HG03196 (cell line): Measurements from ENCODE around the gene MED27.
"Not testable (repeated sequence)": the region's sequence is repeated elsewhere in the genome, so short reads cannot be mapped to it uniquely, and the experiment has no call there.

Experiments
- ATAC-seq: cut with Tn5 transposase; IDR thresholded peaks from one replicate; pipeline ENCODE4 v1.9.1; 2021; ENCODE audit not compliant: unreplicated experiment

The MED27 gene

DNA sequence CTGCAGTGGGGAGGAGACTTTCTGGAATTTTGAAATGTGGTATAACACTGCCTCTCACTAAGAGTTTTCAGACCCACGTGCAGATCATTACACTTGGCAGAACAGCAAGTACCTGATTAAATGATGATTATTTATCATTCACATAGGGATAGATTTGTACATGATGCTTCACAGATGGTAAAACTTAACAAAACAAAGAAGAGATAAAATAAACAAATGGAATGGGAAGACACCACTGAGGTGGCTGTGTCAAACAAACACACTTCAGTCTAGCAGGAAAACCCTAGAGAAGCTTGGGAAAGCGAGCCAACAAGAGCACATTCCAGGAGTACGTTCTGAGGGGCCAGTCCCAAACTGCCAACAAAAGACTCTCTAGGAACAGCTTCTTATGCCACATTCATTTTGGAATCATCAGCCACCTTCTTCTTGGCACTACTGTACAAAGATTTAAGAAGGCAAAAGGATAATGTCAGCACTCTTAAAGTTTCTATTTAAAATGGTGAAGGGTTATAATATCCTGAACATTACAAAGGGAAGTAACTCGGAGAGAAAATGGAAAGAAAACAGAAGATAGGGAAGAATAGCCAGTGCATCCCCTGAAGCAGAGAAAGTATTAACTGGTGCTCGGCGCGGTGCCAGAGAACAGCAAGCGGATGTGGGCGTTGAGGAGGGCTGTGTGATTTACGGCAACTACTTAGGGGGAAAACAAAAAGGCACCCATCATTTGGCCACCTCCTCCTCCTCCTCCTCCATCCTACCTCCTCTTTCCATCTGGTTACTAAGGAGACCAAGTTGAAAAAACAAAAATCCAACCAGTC lies 1.6 kb downstream of the MED27 start:
- no peak for ATAC-seq

DNA sequence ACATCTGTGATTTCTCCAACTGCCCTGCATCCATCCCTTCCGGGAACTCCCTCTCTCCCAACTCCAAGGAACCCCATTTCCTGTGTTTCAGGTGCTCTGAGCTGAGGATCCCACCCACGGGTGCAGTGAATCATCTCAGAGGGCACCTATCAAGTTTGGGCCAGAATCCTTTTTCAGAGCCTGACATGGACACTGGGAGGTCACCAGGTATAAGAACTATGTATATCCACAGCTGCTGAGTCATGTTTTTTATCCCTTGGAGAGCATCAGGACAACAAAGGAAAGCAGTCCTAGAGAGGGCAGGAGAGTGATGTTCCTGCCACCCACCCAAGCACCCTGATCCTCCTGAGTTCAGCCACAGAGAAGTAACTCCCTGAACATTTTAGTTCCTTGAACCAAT lies 3.8 kb downstream of the MED27 start:
- no peak for ATAC-seq

DNA sequence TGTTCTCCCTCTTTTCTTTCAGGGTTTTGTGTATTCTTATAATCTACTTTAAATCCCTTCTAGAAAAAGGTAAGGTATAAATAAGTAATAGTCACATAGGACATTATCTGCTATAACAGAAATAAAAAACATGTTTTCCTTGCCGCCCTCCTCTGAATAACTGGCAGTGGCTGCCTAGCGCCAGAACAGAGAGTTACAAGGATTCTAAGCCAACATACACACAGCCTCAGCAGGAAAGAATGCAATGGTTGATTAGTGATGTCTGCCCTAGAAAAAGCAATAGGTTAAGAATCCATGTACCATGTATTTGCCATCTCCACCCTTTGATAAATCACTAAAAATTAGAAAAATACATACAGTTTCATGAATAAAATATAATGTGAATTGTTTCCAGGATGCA lies 4.9 kb downstream of the MED27 start:
- ATAC-seq, result no peak

DNA sequence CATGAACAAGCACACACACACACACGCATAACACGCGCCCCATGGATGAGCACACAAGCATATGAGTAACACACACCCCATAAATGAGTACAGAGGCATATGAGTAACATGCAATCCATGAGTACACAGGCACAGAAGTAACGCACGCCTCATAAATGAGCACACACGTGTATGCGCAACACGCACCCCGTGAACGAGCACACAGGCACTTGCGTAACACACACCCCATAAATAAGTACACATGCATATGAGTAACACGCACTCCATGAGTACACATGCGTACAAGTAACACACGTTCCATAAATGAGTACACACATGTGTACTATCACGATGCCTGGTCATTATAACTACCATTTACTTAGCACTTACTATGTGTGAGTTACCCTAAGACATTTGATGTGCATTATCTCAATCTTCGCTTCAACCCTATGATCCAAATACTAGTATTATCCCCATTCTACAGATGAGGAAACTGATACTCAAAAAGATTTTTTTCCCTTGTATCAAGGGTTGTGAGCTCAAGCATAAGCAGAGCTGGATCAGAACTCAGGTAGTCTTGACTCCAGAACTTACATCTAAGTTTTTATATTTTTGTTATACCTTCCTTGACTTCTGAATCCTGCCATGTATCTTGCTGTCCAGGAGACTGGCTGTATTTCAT lies 7.7 kb downstream of the MED27 start:
- ATAC-seq, result no peak

DNA sequence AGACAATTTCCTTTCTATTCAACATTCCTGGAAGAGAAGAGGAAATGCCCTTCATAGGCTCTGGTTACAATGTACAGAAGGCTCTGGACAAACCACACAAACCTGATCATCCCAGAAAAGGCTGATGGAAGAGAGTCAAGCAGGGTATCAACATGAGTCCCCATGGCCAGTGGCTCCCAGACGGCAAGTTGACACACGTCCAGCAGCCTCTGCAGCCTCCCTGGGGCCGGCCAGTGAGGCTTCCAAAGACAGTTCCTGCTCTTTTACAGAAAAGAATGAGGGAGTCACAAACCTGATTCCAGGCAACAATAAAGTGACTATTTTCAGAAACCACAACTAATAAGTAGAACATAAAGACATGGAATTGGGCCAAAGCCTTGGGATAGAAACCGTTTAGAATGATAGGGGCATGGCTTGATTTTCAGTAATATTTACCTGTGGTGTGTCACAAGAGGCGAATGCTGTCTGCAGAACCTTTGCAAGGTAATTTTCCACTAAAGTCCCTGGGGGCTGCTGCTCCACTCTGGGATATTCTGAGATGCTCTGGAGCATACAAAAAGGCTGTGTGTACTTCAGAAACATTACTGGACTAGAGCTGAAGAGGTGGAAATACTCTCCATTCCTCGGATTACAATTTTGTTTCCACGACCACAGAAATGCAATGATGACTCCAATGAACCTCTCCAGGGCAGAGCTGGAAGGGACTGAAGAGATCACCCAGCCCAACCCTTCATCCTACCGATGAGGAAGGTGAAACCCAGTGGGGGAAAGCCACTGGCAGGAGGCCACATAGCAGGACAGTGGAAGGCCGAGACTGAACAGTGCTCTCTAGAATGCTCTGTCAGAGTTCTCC lies 10.4 kb downstream of the MED27 start:
- no peak for ATAC-seq

DNA sequence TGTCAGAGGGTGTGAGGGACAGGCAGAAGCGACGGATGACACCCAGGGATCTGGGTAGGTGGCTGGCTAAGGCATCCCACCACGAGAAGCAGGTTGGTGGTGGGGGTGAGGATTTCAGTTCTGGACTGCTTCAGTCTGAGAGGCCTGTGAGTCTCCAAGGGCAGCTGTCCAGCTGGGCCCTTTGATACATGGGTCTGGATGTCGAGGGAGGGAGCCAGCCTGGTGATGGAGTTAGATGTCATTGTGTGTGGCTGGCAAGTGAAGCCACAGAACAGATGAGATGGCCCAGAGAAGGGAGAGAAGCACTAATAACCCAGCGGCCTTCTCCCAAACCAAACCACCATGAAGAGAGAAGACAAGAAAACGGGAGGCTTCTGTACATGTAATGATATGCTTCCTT lies 11.1 kb downstream of the MED27 start:
- no peak for ATAC-seq

DNA sequence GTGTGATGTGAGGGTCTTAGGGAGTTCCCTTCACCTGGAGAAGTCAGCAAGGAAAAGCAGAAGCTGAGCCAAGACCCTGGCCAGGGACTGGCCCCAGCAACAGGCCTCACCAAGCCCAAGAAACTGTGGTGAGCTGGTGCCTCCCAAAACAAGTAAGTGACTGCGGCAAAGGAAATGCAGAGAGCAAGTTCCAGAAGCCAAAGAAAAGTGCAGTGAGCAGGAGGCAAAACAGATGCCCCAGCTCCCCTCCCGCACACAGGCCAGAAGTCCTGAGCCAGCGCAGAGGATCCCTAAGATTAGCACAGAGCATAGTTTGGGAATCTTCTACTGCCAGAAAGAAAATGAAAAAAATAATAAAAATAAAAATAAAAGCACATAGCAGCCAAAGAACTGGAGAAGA lies 13.2 kb downstream of the MED27 start:
- ATAC-seq, result no peak

DNA sequence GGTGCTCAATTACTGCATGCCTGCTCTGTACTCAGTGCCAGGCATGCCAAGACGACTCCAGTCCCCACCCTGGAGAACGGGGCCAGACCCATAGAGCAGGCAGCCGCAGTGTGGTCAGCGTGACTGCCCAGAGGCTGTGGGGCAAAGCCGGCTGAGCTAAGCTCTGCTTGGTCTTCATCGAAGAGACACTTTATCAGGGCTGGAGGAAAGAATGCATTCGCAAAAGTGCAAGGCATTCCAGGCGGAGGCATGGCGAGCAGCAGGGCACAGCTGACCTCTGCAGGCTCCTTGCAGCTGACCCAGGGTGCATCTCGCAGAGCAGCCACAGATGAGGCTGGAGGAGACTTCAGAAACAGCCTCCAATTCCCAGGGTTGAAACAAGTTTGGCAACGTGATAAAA lies 13.6 kb downstream of the MED27 start:
- no peak for ATAC-seq

DNA sequence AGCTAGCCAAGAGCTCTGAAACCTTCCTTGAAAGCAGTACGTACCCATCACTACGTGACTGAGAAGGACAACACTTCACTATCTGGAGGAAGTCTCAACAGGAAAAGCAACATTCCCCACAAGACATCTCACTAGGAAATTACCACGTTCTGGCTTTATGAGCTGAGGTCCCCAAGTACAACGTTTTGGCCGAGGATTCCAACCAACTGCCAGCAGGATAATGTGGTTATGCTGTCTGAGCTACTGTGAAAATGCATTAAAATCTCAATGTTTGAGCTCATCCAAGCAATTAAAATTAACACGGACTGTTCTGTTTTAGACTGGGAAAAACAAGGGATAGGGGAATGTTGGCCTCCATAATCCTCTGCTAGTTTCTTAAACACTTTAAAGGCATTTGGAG lies 16.4 kb downstream of the MED27 start:
- no peak for ATAC-seq

DNA sequence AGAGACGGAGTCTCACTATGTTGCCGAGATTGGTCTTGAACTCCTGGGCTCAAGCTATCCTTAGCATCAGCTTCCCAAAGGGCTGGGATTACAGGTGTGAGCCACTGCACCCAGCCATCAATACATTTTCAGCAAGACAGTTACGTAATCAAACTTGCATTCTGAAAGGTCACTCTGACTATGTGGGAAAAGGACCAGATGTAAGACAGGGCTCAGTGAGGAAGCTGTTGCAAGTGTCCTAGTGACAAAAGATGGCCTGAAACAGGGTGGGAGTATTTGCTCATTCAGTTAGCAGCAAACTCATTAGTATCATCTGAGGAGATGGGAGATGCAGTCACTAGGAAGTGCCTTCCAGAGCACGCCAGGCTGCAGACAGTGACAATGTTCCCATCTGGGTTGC lies 16.9 kb downstream of the MED27 start:
- ATAC-seq, result no peak

DNA sequence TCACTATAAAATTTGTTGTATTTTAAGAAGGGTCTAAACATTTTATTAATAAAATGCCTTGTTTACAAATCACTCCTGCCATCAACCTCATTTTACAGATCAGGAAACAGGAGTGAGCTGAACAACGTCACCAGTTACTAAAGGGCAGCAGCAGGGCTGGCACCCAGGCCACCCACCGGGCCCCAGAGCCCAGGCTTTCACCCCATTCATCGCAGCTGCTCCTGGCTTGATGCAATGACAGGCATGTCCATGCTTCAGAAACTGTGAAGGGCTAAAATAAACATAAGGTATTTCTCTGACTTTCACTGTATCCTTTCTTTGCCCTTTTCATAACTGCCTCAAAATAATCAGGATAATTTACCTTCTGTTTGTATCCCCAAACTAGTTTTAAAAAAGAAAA lies 18.1 kb downstream of the MED27 start:
- ATAC-seq, result no peak

DNA sequence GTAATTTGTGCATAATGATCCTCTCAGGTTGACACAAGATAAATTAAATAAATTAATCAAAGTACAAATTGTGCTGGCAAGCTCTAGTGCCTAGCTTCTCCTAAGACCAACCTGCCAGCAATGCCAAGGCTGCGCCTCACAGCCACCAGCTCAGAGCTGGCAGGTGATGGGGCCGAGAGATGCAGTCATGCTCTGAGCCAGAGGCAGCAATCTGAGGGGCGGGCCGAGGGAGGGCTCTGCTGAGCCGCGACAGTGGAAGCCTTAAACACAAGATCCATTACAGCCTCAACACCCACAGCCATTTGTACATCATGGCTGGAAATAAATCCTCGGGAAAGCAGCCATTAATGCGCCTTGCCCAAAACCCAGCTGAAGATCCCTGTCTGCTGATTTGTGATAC lies 20.3 kb downstream of the MED27 start:
- no peak for ATAC-seq

DNA sequence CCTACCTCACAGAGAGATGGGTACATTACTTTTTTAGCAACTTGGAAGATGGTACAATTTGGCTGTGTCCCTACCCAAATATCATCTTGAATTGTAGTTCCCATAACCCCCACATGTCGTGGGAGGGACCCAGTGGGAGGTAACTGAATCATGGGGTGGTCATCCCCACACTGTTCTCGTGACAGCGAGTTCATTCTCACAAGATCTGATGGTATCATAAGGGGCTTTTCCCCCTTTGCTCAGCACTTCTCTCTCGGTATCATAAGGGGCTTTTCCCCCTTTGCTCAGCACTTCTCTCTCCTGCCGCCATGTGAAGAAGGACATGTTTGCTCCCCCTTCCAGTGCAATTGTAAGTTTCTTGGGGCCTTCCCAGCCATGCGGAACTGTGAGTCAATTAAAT lies 21.4 kb downstream of the MED27 start:
- ATAC-seq, result not testable (repeated sequence)

DNA sequence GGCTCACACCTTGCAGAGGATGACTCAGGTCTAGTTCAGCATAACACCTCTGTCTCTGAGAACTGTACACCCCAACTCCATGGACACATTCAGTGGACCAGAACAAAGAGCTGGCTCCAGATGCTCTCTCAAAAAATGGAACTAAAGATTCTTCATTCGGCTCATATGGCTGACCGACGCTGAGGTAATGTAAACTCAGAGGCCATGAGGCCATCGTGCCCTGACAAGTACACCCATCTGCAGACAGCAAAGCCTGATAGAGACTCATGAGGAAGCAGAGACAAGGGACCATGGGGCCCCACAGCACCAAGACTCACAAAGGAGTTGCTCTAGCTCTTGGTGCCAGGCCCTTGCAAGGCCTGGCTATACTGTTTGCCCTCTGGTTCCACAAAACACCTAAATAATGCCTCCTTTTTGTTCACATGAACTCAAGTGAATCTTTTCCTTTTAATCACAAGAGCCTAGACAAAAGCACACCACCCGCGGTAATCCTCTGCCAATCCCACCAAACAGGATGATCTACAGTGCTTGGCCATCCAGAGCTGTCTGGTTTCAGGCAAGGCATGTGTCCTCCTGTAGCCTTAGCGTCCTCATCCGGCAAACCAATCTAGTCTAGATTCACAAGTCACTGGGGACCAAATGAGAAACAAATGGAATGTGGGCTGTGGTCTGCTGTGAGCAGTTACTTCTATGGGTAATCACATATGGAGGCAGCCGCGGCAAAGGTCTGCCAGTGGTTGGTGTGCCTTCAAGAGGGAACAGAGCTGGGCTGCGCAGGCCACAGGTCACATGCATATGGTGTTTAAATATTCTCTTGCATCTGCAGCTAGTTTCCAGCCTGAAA lies 22.7 kb downstream of the MED27 start:
- ATAC-seq, result no peak

DNA sequence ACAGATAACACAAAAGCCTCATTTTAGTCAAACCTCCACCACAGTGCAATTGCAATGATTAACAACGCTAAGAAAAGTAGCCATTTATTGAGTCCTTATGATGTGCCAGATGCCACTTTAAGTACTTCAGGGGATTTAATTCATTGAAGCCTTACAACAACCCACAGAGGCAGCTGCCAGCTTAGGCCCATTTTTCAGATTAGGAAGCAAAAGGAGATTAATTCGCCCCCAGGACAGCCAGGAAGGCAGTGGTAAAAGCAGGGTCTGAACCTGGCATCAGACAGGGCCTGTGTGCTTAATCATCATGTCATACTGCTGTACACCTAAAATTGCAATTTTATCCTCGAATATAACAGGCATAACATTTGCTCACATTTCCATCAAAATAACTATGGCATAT lies 23.9 kb downstream of the MED27 start:
- ATAC-seq, result no peak

DNA sequence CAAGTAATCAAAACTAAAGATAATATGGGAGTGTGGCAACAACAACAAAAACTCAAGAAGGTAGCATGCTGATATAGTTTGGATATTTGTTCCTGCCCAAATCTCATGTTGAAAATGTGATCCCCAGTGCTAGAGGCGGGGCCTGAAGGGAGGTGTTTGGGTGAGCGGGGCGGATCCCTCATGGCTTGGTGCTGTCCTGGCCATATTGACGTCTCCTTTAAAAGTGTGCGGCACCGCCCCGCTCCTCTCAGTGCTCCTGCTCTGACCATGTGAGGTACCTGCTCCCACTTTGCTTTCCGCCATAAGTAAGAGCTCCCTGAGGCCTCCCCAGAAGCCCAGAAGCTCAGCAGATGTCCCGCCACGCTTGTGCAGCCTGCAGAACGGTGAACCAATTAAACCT lies 25.6 kb downstream of the MED27 start:
- no peak for ATAC-seq

DNA sequence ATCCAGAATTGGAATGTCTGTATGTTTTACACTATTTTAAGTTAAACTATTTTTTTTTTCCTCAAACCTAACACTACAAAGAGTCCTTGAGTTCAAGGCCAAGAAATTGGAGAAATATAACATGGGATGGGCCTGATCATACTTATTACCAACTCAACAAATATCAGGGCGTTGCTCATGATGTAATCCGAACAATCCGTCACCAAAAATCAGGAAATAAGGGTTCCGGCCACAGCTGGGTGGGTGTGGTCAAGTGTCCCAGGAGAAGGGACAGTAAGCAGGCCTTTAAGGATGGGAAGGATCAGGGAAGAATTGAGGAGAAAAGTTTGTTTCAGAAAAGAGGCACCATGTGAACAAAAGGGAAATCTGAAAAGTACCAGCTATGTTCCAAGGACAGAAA lies 29.8 kb downstream of the MED27 start:
- no peak for ATAC-seq

DNA sequence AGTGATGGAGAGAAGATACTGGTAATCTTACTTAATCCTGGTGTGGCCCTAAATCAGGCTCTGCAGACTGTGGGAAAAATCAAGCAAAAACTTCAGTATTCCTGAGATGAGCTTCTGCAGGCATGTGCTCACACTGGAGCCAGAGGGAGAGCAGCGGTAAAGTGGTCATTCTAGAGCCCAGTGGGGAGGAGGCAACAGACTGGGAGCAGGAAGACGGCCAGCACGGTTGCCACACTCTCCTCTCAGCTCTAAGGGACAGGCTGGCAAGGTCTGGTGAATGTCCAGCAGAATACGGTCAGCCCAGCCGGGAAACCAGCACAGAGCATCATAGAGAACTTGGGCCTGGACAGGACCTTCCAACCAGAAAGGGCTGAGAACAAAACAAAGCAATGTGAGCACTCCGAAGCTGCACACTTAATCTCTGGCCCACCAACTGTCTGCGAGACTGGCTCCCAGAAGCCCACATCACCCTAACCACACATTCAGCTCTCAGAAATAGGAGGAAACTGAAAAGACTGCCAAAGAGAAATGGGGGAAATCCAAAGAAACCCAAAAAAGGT lies 30.3 kb downstream of the MED27 start:
- no peak for ATAC-seq

DNA sequence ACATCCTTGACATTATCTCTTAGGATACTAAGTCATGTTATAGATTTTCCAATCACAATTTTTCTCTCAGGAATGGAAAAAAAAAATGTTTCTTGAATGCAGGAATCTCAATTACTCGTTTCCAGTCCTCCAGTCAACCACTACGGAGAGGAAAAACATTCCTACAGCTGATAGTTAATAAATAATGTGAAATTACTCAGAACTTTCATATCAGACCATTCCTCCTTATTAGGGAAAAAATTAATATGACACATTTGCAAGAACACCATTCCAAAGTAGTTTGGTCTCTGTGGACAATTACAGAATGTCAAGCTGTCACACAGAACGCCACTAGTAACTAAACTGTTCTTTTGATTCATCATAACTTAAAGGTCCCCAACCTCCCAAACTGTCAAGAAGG lies 31.5 kb downstream of the MED27 start:
- ATAC-seq, result no peak

DNA sequence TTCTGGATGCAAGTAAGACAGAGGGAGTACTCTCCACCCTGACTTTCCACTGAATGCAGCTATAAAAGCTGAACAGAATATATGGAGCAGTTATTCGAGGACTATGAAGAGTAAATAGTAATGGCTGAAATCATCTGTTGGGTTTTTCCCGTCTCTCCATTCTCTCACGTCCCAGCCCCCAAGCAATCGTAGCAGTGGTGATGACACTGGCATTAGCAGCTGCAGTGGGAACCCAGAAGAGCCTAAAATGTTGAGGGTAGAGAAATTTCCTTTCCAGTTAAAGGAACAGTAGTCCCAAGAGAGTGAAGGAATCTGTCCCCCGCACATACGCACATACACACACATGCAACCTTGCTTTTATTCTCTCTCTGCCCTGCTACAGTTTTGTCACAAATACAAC lies 33.2 kb downstream of the MED27 start:
- ATAC-seq, result no peak
